IgD-negative memory B cell (primary cell): Measurements from ENCODE around the gene SART1. TPM values are rescaled to one million over a fixed set of nuclear protein-coding genes. Genes with fewer than 3 reads are reported as not detected.

Source experiments
- H3K27ac Mint-ChIP-seq, 3 donors: one replicate each; pipeline ENCODE4 v1.8.0; 2020 to 2022; ENCODE audit warnings: mild to moderate bottlenecking in 3 of 3, mixed read lengths in 3 of 3, moderate library complexity in 1 of 3
- H3K27me3 Mint-ChIP-seq: one replicate; pipeline ENCODE4 v1.8.0; 2021; ENCODE audit warnings: mixed read lengths
- H3K36me3 Mint-ChIP-seq: one replicate; pipeline ENCODE4 v1.8.0; 2020; ENCODE audit warnings: mild to moderate bottlenecking, mixed read lengths
- H3K4me1 Mint-ChIP-seq, 3 donors: one replicate each; pipeline ENCODE4 v1.8.0; 2020 to 2022; ENCODE audit warnings: mixed read lengths in 3 of 3, mild to moderate bottlenecking in 1 of 3
- H3K4me3 Mint-ChIP-seq, 4 donors: one replicate each; pipeline ENCODE4 v1.8.0; 2020 to 2022; ENCODE audit warnings: mild to moderate bottlenecking in 4 of 4, mixed read lengths in 4 of 4, moderate library complexity in 3 of 4
- H3K9me3 Mint-ChIP-seq, 3 donors: one replicate each; pipeline ENCODE4 v1.8.0; 2020 to 2021; ENCODE audit warnings: mixed read lengths in 3 of 3, mild to moderate bottlenecking in 1 of 3
- polyA plus RNA-seq: library from polyadenylated mRNA; unstranded; fragments of 300-500 nt; fragmentation: Illumina TruSeq; gene quantifications from one replicate; pipeline ENCODE4 v1.2.3, GENCODE V29; 2021

The SART1 gene
- polyA plus RNA-seq, 1 donor from 2014 or later: 53.1 TPM

GRCh38 chr11:65982824-65983588 lies 21.5 kb downstream of the SART1 start:
- Mint-ChIP-seq H3K36me3 (no peaks in the 10 kb centered on the region), H3K4me1 (peaks cover 0 to 1% (median 1%) of the 10 kb centered on the region in 3 donors), H3K9me3 (no peaks in the 10 kb centered on the region), H3K27me3 (no peaks in the 10 kb centered on the region), H3K27ac (no peak overlapping the region), H3K4me3 (no peak overlapping the region)

GRCh38 chr11:65983589-65983987 lies 22.1 kb downstream of the SART1 start:
- H3K4me1 Mint-ChIP-seq: peaks cover 0 to 1% (median 1%) of the 10 kb centered on the region in 3 donors
- H3K27ac Mint-ChIP-seq: peak overlapping the region in 1 of 3 donors; percentile 20
- no peaks in the 10 kb centered on the region for H3K27me3 Mint-ChIP-seq
- H3K36me3 Mint-ChIP-seq: no peaks in the 10 kb centered on the region
- H3K9me3 Mint-ChIP-seq: no peaks in the 10 kb centered on the region
- H3K4me3 Mint-ChIP-seq: no peak overlapping the region

- no peaks in the 10 kb centered on the region for H3K9me3 Mint-ChIP-seq
- no peak overlapping the region for H3K4me3 Mint-ChIP-seq
- no peak overlapping the region for H3K27ac Mint-ChIP-seq
- H3K36me3 Mint-ChIP-seq: no peaks in the 10 kb centered on the region
- H3K4me1 Mint-ChIP-seq: peaks cover 4 to 8% (median 5%) of the 10 kb centered on the region in 3 donors
- no peaks in the 10 kb centered on the region for H3K27me3 Mint-ChIP-seq
Measured at GRCh38 chr11:65987336-65987735, 25.8 kb downstream of the SART1 start.

GRCh38 chr11:65988791-65989592 lies 27.5 kb downstream of the SART1 start:
- peaks cover 4 to 8% (median 5%) of the 10 kb centered on the region in 3 donors for H3K4me1 Mint-ChIP-seq
- no peaks in the 10 kb centered on the region for H3K36me3 Mint-ChIP-seq
- H3K4me3 Mint-ChIP-seq: peak overlapping the region in 1 of 4 donors; percentile 3

GRCh38 chr11:65992056-65992455 lies 30.5 kb downstream of the SART1 start:
- H3K27ac Mint-ChIP-seq: no peak overlapping the region
- H3K36me3 Mint-ChIP-seq: no peaks in the 10 kb centered on the region
- no peaks in the 10 kb centered on the region for H3K9me3 Mint-ChIP-seq
- no peak overlapping the region for H3K4me3 Mint-ChIP-seq
- H3K27me3 Mint-ChIP-seq: no peaks in the 10 kb centered on the region
- peaks cover 4 to 8% (median 7%) of the 10 kb centered on the region in 3 donors for H3K4me1 Mint-ChIP-seq

More at GRCh38 chr11:65988791-65989592, 27.5 kb downstream of the SART1 start:
- H3K9me3 Mint-ChIP-seq: no peaks in the 10 kb centered on the region
- no peaks in the 10 kb centered on the region for H3K27me3 Mint-ChIP-seq
- peak overlapping the region; percentile 25 to 73 (median 48) for H3K27ac Mint-ChIP-seq

GRCh38 chr11:65997286-65997685 lies 35.8 kb downstream of the SART1 start:
- peak overlapping the region in 1 of 4 donors; percentile 74 for H3K4me3 Mint-ChIP-seq
- peaks cover 17 to 20% (median 19%) of the 10 kb centered on the region in 3 donors for H3K4me1 Mint-ChIP-seq
- H3K27ac Mint-ChIP-seq: peak overlapping the region in 2 of 3 donors; percentile 62 to 76
- peaks cover 4% of the 10 kb centered on the region for H3K36me3 Mint-ChIP-seq
- H3K27me3 Mint-ChIP-seq: no peaks in the 10 kb centered on the region
- no peaks in the 10 kb centered on the region for H3K9me3 Mint-ChIP-seq

- Mint-ChIP-seq H3K27ac (peak within 1 kb of the TSS; percentile 98 to 100 (median 99)), H3K27me3 (no peaks in the 10 kb centered on the region), H3K4me3 (peak within 1 kb of the TSS; percentile 98 to 100 (median 100)), H3K36me3 (peaks cover 5% of the 10 kb centered on the region), H3K4me1 (peaks cover 23 to 29% (median 26%) of the 10 kb centered on the region in 3 donors), H3K9me3 (no peaks in the 10 kb centered on the region)
Measured at GRCh38 chr11:66001942-66002647, 40.6 kb downstream of the SART1 start, which contains the start of the genes BANF1 and EIF1AD. TSS of gene BANF1 (plus strand) at chr11:66002503. CDS start at chr11:66003251, 748 bp downstream. TSS of gene EIF1AD (minus strand) at chr11:66002157. CDS start at chr11:66000389, 1,768 bp downstream.

- H3K4me3 Mint-ChIP-seq: peak overlapping the region; percentile 98 to 100 (median 100)
- H3K4me1 Mint-ChIP-seq: peaks cover 18 to 27% (median 23%) of the 10 kb centered on the region in 3 donors
- H3K36me3 Mint-ChIP-seq: peaks cover 5% of the 10 kb centered on the region
- H3K9me3 Mint-ChIP-seq: no peaks in the 10 kb centered on the region
- no peaks in the 10 kb centered on the region for H3K27me3 Mint-ChIP-seq
- peak overlapping the region; percentile 98 to 100 (median 99) for H3K27ac Mint-ChIP-seq
Measured at GRCh38 chr11:66002648-66003225, 41.2 kb downstream of the SART1 start.

GRCh38 chr11:66003291-66003690 lies 41.8 kb downstream of the SART1 start:
- Mint-ChIP-seq H3K27me3 (no peaks in the 10 kb centered on the region), H3K9me3 (no peaks in the 10 kb centered on the region), H3K4me1 (peaks cover 16 to 27% (median 22%) of the 10 kb centered on the region in 3 donors), H3K4me3 (peak overlapping the region; percentile 98 to 100 (median 100)), H3K36me3 (peaks cover 5% of the 10 kb centered on the region), H3K27ac (peak overlapping the region in 2 of 3 donors; percentile 98 to 100)

GRCh38 chr11:66004186-66004585 lies 42.7 kb downstream of the SART1 start:
- Mint-ChIP-seq H3K27me3 (no peaks in the 10 kb centered on the region), H3K4me1 (peaks cover 16 to 27% (median 21%) of the 10 kb centered on the region in 3 donors), H3K36me3 (peaks cover 4% of the 10 kb centered on the region), H3K4me3 (peak overlapping the region in 2 of 4 donors; percentile 65 to 73), H3K27ac (peak overlapping the region in 2 of 3 donors; percentile 59 to 77), H3K9me3 (no peaks in the 10 kb centered on the region)

- H3K27me3 Mint-ChIP-seq: peaks cover under 1% of the 10 kb centered on the region
- peaks cover 4% of the 10 kb centered on the region for H3K36me3 Mint-ChIP-seq
- peak overlapping the region in 2 of 4 donors; percentile 19 to 64 for H3K4me3 Mint-ChIP-seq
- no peaks in the 10 kb centered on the region for H3K9me3 Mint-ChIP-seq
- H3K4me1 Mint-ChIP-seq: peaks cover 14 to 16% (median 16%) of the 10 kb centered on the region in 3 donors
- H3K27ac Mint-ChIP-seq: peak overlapping the region in 2 of 3 donors; percentile 55 to 77
Measured at GRCh38 chr11:66006134-66006890, 44.8 kb downstream of the SART1 start.

GRCh38 chr11:66006891-66007176 lies 45.3 kb downstream of the SART1 start:
- peak overlapping the region in 1 of 3 donors; percentile 77 for H3K27ac Mint-ChIP-seq
- H3K36me3 Mint-ChIP-seq: peaks cover 4% of the 10 kb centered on the region
- peaks cover 4% of the 10 kb centered on the region for H3K27me3 Mint-ChIP-seq
- no peak overlapping the region for H3K4me3 Mint-ChIP-seq
- H3K9me3 Mint-ChIP-seq: no peaks in the 10 kb centered on the region
- peaks cover 10 to 13% (median 11%) of the 10 kb centered on the region in 3 donors for H3K4me1 Mint-ChIP-seq

GRCh38 chr11:66007201-66007634 lies 45.7 kb downstream of the SART1 start:
- Mint-ChIP-seq H3K36me3 (peaks cover 2% of the 10 kb centered on the region), H3K27me3 (peaks cover 4% of the 10 kb centered on the region), H3K4me3 (no peak overlapping the region), H3K27ac (no peak overlapping the region), H3K9me3 (no peaks in the 10 kb centered on the region), H3K4me1 (peaks cover 6 to 11% (median 7%) of the 10 kb centered on the region in 3 donors)
